ENCODE results near the gene MMRN2. TPM values are rescaled to one million over a fixed set of nuclear protein-coding genes. Genes with fewer than 3 reads are reported as not detected.

MMRN2 gene
- total and polyA plus RNA-seq, 12 donors, result 9.5 to 44.2 (median 28.4) TPM

- no peak for TF ChIP-seq CTCF (IDR thresholded peaks at IDR 0.05)
- peak; percentile 82 to 93 for TF ChIP-seq POLR2A (IDR thresholded peaks at IDR 0.05)
- 0 to 3% (median 1%) methylated on average over 10 to 20 of the region's 20 CpGs; no CpG with 5 or more reads in 1 of the 4 donors for WGBS, 4 donors
- Histone ChIP-seq H3K4me3 (peak overlapping the region in 3 of 4 donors; percentile 69 to 74 (median 70)), H3K27ac (peak overlapping the region; percentile 75 to 98 (median 96)), H3K4me1 (replicated peaks in 1 of 2) (peaks cover 33 to 52% of the 10 kb centered on the region in 2 donors), H3K36me3 (replicated peaks in 1 of 2) (no peaks in the 10 kb centered on the region), H3K27me3 (no peaks in the 10 kb centered on the region), H3K9me3 (replicated peaks in 1 of 3) (no peaks in the 10 kb centered on the region)
- no peak for DNase-seq
- intact Hi-C loops (cut with DNase I), result no loop called here
Measured at GRCh38 chr10:86970982-86971231, 13.5 kb upstream of the MMRN2 start.

- intact Hi-C loops (cut with DNase I), result no loop called here
- peak; percentile 58 to 87 (median 76) for DNase-seq
- no peak for TF ChIP-seq CTCF (IDR thresholded peaks at IDR 0.05)
- TF ChIP-seq POLR2A (IDR thresholded peaks at IDR 0.05), result peak in 1 of 2 donors; percentile 47
- no peaks in the 10 kb centered on the region for H3K27me3 ChIP-seq
- peak overlapping the region in 3 of 4 donors; percentile 69 to 74 (median 70) for H3K4me3 ChIP-seq
- H3K9me3 ChIP-seq (replicated peaks in 1 of 3), result no peaks in the 10 kb centered on the region
- 10 to 38% (median 22%) methylated on average over 3 to 30 of the region's 30 CpGs for WGBS, 4 donors
- H3K36me3 ChIP-seq (replicated peaks in 1 of 2), result no peaks in the 10 kb centered on the region
- H3K27ac ChIP-seq, result peak overlapping the region; percentile 75 to 98 (median 96)
- peaks cover 33 to 55% of the 10 kb centered on the region in 2 donors for H3K4me1 ChIP-seq (replicated peaks in 1 of 2)
Measured at GRCh38 chr10:86970162-86970981, 13.0 kb upstream of the MMRN2 start.

- Histone ChIP-seq H3K4me1 (replicated peaks in 1 of 2) (peaks cover 33 to 55% of the 10 kb centered on the region in 2 donors), H3K4me3 (peak overlapping the region in 1 of 4 donors; percentile 74), H3K27ac (peak overlapping the region in 4 of 5 donors; percentile 91 to 98 (median 96)), H3K36me3 (replicated peaks in 1 of 2) (no peaks in the 10 kb centered on the region), H3K9me3 (replicated peaks in 1 of 3) (no peaks in the 10 kb centered on the region), H3K27me3 (no peaks in the 10 kb centered on the region)
- TF ChIP-seq POLR2A (IDR thresholded peaks at IDR 0.05), result no peak
- TF ChIP-seq CTCF (IDR thresholded peaks at IDR 0.05), result no peak
- DNase-seq, result peak in 4 of 7 donors; percentile 28 to 56 (median 34)
- intact Hi-C loops (cut with DNase I), result no loop called here
- 46 to 71% (median 59%) methylated on average over 2 to 8 of the region's 8 CpGs for WGBS, 4 donors
Measured at GRCh38 chr10:86969421-86970041, 12.1 kb upstream of the MMRN2 start.

- TF ChIP-seq CTCF (IDR thresholded peaks at IDR 0.05), result no peak
- no peak for TF ChIP-seq POLR2A (IDR thresholded peaks at IDR 0.05)
- intact Hi-C loops (cut with DNase I), result no loop called here
- Histone ChIP-seq H3K4me1 (replicated peaks in 1 of 2) (peaks cover 33 to 55% of the 10 kb centered on the region in 2 donors), H3K36me3 (replicated peaks in 1 of 2) (no peaks in the 10 kb centered on the region), H3K9me3 (replicated peaks in 1 of 3) (no peaks in the 10 kb centered on the region), H3K4me3 (peak overlapping the region in 1 of 4 donors; percentile 74), H3K27ac (peak overlapping the region in 3 of 5 donors; percentile 96 to 98 (median 97)), H3K27me3 (no peaks in the 10 kb centered on the region)
- peak in 3 of 7 donors; percentile 26 to 56 (median 35) for DNase-seq
- 55 to 80% (median 65%) methylated on average over 6 to 9 of the region's 9 CpGs for WGBS, 4 donors
Measured at GRCh38 chr10:86968994-86969355, 11.6 kb upstream of the MMRN2 start.
